GM20000 (cell line): ENCODE measurements around the gene PCBD1.
A peak's percentile ranks its signal among the peaks of the same experiment; 100 is the strongest.

Experiments used
- DNase-seq: peaks from one replicate; pipeline ENCODE4 v3.0.0; 2012; ENCODE audit warnings: low spot score
- CTCF ChIP-seq: IDR thresholded peaks from 2 replicates; pipeline ENCODE4 v1.5.1; 2012; ENCODE audit warnings: mild to moderate bottlenecking, control low read depth; ENCODE audit errors: extremely low read depth, missing control alignments

Gene PCBD1

GRCh38 chr10:70890917-70891431 lies 2.6 kb upstream of the PCBD1 start:
- no peak for DNase-seq
- TF ChIP-seq CTCF: no peak

- no peak for TF ChIP-seq CTCF
- DNase-seq: no peak
These were observed 926 bp upstream of the PCBD1 start for GRCh38 chr10:70889291-70889690.

GRCh38 chr10:70886921-70887665 lies 1.3 kb downstream of the PCBD1 start:
- TF ChIP-seq CTCF: no peak
- DNase-seq: no peak

- no peak for TF ChIP-seq CTCF
- no peak for DNase-seq
These were observed 2.1 kb downstream of the PCBD1 start for GRCh38 chr10:70885931-70886903.

- DNase-seq: no peak
- no peak for TF ChIP-seq CTCF
These were observed 2.9 kb downstream of the PCBD1 start for GRCh38 chr10:70885481-70885880.

GRCh38 chr10:70884741-70885140 lies 3.6 kb downstream of the PCBD1 start:
- DNase-seq: no peak
- no peak for TF ChIP-seq CTCF

GRCh38 chr10:70880077-70880534 lies 8.3 kb downstream of the PCBD1 start:
- TF ChIP-seq CTCF: peak; percentile 70
- peak; percentile 81 for DNase-seq
